Neural cell (in vitro differentiated cells): Measurements from ENCODE around the gene ZNF335. TPM values are rescaled to one million over a fixed set of nuclear protein-coding genes. Genes with fewer than 3 reads are reported as not detected.

Source experiments
- H2AFZ ChIP-seq: fragments of 200-600, 300-800 bp; sonication (generic), shearing (Covaris generic); 2 replicates; pipeline ENCODE4 v1.6.0; 2014; ENCODE audit warnings: low read depth, mild to moderate bottlenecking, antibody characterized with exemption, low read length, moderate library complexity
- H3F3A ChIP-seq: fragments of 200-600 bp; shearing (Covaris generic); 2 replicates; pipeline ENCODE4 v1.6.1; 2016; ENCODE audit warnings: mild to moderate bottlenecking, moderate library complexity, mixed read lengths, antibody characterized with exemption, low read length; ENCODE audit not compliant: insufficient read depth, poor library complexity, severe bottlenecking
- H3K27ac ChIP-seq: fragments of 200-600, 300-800 bp; sonication (generic), shearing (Covaris generic); 2 replicates; pipeline ENCODE4 v1.5.1; 2014; ENCODE audit warnings: mild to moderate bottlenecking, low read length, moderate library complexity
- H3K27me3 ChIP-seq: fragments of 300-800, 200-600 bp; sonication (generic), shearing (Covaris generic); 2 replicates; pipeline ENCODE4 v1.6.0; 2014; ENCODE audit warnings: mild to moderate bottlenecking, low read depth, low read length, moderate library complexity; ENCODE audit not compliant: insufficient read depth
- H3K36me3 ChIP-seq: fragments of 300-800, 200-600 bp; sonication (generic), shearing (Covaris generic); 2 replicates; pipeline ENCODE4 v1.5.1; 2014; ENCODE audit warnings: mild to moderate bottlenecking, antibody characterized with exemption, low read length, moderate library complexity; ENCODE audit not compliant: insufficient read depth
- H3K4me2 ChIP-seq: fragments of 300-800, 200-600 bp; sonication (generic), shearing (Covaris generic); 2 replicates; pipeline ENCODE4 v1.6.0; 2014; ENCODE audit warnings: mild to moderate bottlenecking, low read length
- H3K4me3 ChIP-seq: fragments of 300-800, 200-600 bp; sonication (generic), shearing (Covaris generic); 2 replicates; pipeline ENCODE4 v1.5.1; 2014; ENCODE audit warnings: mild to moderate bottlenecking, low read length, moderate library complexity
- H3K79me2 ChIP-seq: fragments of 200-600 bp; shearing (Covaris generic); replicated peaks from 2 replicates; pipeline ENCODE4 v1.6.0; 2014; ENCODE audit warnings: mild to moderate bottlenecking, low read length, moderate library complexity; ENCODE audit not compliant: insufficient read depth
- H3K9ac ChIP-seq: fragments of 300-800, 200-600 bp; sonication (generic), shearing (Covaris generic); 2 replicates; pipeline ENCODE4 v1.6.1; 2016; ENCODE audit warnings: mild to moderate bottlenecking, low read length, mixed read lengths
- H3K9me2 ChIP-seq: fragments of 200-600 bp; shearing (Covaris generic); 2 replicates; pipeline ENCODE4 v1.6.1; 2016; ENCODE audit warnings: mild to moderate bottlenecking, low read length, mixed read lengths; ENCODE audit not compliant: insufficient read depth
- H3K9me3 ChIP-seq: fragments of 200-600, 300-800 bp; sonication (generic), shearing (Covaris generic); 2 replicates; pipeline ENCODE4 v1.6.1; 2016; ENCODE audit warnings: mild to moderate bottlenecking, mixed run types, low read length, moderate library complexity, mixed read lengths
- H4K20me1 ChIP-seq: fragments of 200-600 bp; shearing (Covaris generic); 2 replicates; pipeline ENCODE4 v1.6.1; 2016; ENCODE audit warnings: mild to moderate bottlenecking, mixed run types; ENCODE audit not compliant: insufficient read depth
- CTCF ChIP-seq: fragments of 450-650 bp; IDR thresholded peaks from 2 replicates; pipeline ENCODE4 v1.5.1; 2014; ENCODE audit warnings: antibody characterized with exemption, mild to moderate bottlenecking, moderate library complexity; ENCODE audit not compliant: poor library complexity, severe bottlenecking
- EP300 ChIP-seq: fragments of 450-650 bp; conservative IDR thresholded peaks from 2 replicates; pipeline ENCODE4 v1.6.1; 2014; ENCODE audit warnings: antibody characterized with exemption, mild to moderate bottlenecking, moderate library complexity; ENCODE audit not compliant: poor library complexity, severe bottlenecking
- EZH2 ChIP-seq: fragments of 200-600, 300-800 bp; shearing (Covaris generic), sonication (generic); IDR thresholded peaks from 2 replicates; pipeline ENCODE4 v1.6.1; 2014; ENCODE audit warnings: antibody characterized with exemption, low read length, borderline replicate concordance, mild to moderate bottlenecking; ENCODE audit not compliant: insufficient read depth, poor library complexity, severe bottlenecking
- MXI1 ChIP-seq: fragments of 450-650 bp; conservative IDR thresholded peaks from 2 replicates; pipeline ENCODE4 v1.6.1; 2014; ENCODE audit warnings: antibody characterized with exemption, mild to moderate bottlenecking; ENCODE audit not compliant: poor library complexity, severe bottlenecking
- POLR2AphosphoS5 ChIP-seq: IDR thresholded peaks from 2 replicates; pipeline ENCODE4 v1.6.1; 2012
- RAD21 ChIP-seq: fragments of 450-650 bp; conservative IDR thresholded peaks from 2 replicates; pipeline ENCODE4 v1.6.1; 2014; ENCODE audit warnings: antibody characterized with exemption, mild to moderate bottlenecking, moderate library complexity
- REST ChIP-seq: IDR thresholded peaks from 2 replicates; pipeline ENCODE4 v1.6.1; 2012; ENCODE audit warnings: borderline replicate concordance
- SMC3 ChIP-seq: fragments of 450-650 bp; conservative IDR thresholded peaks from 2 replicates; pipeline ENCODE4 v1.6.1; 2014; ENCODE audit warnings: antibody characterized with exemption, mild to moderate bottlenecking, moderate library complexity; ENCODE audit not compliant: poor library complexity
- TAF1 ChIP-seq: IDR thresholded peaks from 2 replicates; pipeline ENCODE4 v1.6.1; 2012; ENCODE audit warnings: low read depth
- polyA plus RNA-seq: library from polyadenylated mRNA; depleted of rRNA; stranded (reverse); fragments of >200 nt; gene quantifications from 2 replicates; pipeline ENCODE4 v1.2.3, GENCODE V29; 2014

The ZNF335 gene
- polyA plus RNA-seq, 1 donor from 2014 or later: 12.8 TPM

- Histone ChIP-seq H3K36me3 (no peaks in the 10 kb centered on the region), H3K27ac (peak overlapping the region; percentile 100), H4K20me1 (no peaks in the 10 kb centered on the region), H3K9ac (peak overlapping the region; percentile 99), H3K79me2 (no peaks in the 10 kb centered on the region), H3K4me3 (peak overlapping the region; percentile 97), H2AFZ (peak overlapping the region; percentile 58), H3F3A (no peaks in the 10 kb centered on the region), H3K9me2 (no peaks in the 10 kb centered on the region), H3K9me3 (no peaks in the 10 kb centered on the region), H3K4me2 (peak overlapping the region; percentile 40), H3K27me3 (no peaks in the 10 kb centered on the region)
- TF ChIP-seq RAD21 (no peak), CTCF (no peak), EZH2 (no peak), TAF1 (no peak), POLR2AphosphoS5 (no peak), SMC3 (no peak), EP300 (no peak), MXI1 (no peak), REST (no peak)
Measured at GRCh38 chr20:45971425-45971674, 653 bp downstream of the ZNF335 start.

GRCh38 chr20:45970646-45971424 lies 1.2 kb downstream of the ZNF335 start:
- peak overlapping the region; percentile 97 for H3K4me3 ChIP-seq
- peak overlapping the region; percentile 40 for H3K4me2 ChIP-seq
- H3K27me3 ChIP-seq: no peaks in the 10 kb centered on the region
- H3F3A ChIP-seq: no peaks in the 10 kb centered on the region
- H2AFZ ChIP-seq: no peak overlapping the region
- no peaks in the 10 kb centered on the region for H3K9me2 ChIP-seq
- no peaks in the 10 kb centered on the region for H3K36me3 ChIP-seq
- no peaks in the 10 kb centered on the region for H3K79me2 ChIP-seq
- no peaks in the 10 kb centered on the region for H3K9me3 ChIP-seq
- H4K20me1 ChIP-seq: no peaks in the 10 kb centered on the region
- peak overlapping the region; percentile 100 for H3K27ac ChIP-seq
- TF ChIP-seq CTCF (no peak), EZH2 (no peak), REST (no peak), MXI1 (no peak), RAD21 (no peak), SMC3 (no peak), POLR2AphosphoS5 (no peak), TAF1 (no peak), EP300 (no peak)
- H3K9ac ChIP-seq: peak overlapping the region; percentile 99
